ENCODE results near the gene PDCD2.
"Not testable (repeated sequence)": the region's sequence is repeated elsewhere in the genome, so short reads cannot be mapped to it uniquely, and the experiment has no call there.

Gene PDCD2

DNA sequence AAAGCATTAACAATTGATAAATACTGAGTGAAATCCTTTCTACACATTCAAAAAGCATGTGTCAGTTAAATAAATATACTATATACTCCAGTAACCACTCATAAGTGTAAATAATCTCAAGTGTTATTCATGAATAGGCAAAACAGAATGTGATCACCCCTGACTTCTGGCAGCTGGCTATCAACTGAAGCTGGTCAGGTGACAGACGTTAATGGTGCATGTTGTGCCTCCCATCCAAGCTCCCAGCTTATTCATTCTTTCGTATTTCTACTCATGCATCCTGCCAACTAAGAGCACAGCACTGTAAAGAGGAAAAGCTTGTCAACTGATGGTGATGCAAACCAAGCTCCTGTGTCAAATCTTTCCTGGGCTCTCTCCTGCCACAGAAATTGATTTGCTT, 39.0 kb downstream of the PDCD2 start:
- FAIRE-seq: no peak

GRCh38 chr6:170542031-170542719, 42.3 kb downstream of the PDCD2 start:
- no peak for FAIRE-seq

DNA sequence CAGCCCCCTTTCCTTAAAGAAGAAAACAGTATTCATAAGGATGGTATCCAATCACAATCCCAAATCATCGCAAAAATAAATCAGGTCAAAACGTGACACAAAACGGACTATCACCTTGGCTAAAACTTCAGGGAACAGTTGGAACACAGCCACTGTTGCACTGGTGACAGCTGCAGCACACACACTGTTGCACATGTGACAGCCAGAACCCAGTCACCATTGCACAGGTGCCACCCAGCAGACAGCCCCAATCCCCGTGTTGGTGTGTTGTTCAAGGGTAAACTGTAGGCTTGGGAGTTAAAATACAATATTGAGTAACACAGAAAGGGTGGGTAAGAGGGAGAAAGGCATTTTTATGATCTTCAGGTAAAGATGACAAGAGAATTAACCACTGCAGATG, 47.1 kb downstream of the PDCD2 start:
- FAIRE-seq: no peak

GRCh38 chr6:170536671-170537070, 47.8 kb downstream of the PDCD2 start:
- FAIRE-seq: no peak

GRCh38 chr6:170535004-170535403, 49.4 kb downstream of the PDCD2 start:
- peak; percentile 45 for FAIRE-seq

GRCh38 chr6:170533792-170534191, 50.6 kb downstream of the PDCD2 start:
- FAIRE-seq: no peak

DNA sequence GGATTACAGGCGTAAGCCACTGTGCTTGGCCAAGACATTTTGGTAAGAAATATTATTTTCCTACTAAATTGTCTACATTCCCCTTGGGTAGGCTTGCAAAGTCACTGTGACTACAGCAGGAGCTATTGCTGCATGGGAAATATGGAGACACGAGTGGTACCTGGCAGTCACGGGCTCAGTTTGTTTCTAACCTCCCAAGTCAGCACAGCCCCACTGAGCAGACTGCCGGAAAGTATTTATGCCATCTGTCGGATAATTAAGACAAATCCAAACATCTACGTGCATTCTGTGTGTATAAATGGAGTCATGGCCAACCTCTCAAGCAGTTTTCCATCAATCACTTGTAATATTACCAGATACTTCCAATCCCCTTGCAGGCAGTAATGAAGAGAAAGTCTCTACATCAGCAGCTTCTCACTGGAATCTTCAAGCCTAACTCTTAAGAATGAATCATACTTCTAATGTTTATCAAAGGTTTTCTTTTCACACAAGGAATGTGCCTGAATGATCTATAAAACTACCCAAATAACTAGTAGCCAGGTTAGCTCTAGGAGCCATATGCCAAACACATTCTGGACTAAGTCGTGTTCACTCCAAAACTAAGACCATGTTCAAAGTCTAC, 51.5 kb downstream of the PDCD2 start:
- FAIRE-seq: no peak

GRCh38 chr6:170529839-170530469, 54.5 kb downstream of the PDCD2 start:
- peak; percentile 90 for FAIRE-seq

GRCh38 chr6:170527995-170528394, 56.4 kb downstream of the PDCD2 start:
- FAIRE-seq: not testable (repeated sequence)

GRCh38 chr6:170525795-170526194, 58.6 kb downstream of the PDCD2 start:
- no peak for FAIRE-seq
